Osteocyte (in vitro differentiated cells): ENCODE measurements around the gene KRT83. TPM values are rescaled to one million over a fixed set of nuclear protein-coding genes. Genes with fewer than 3 reads are reported as not detected.
A peak's percentile ranks its signal among the peaks of the same experiment; 100 is the strongest.
"Not testable (repeated sequence)": the region's sequence is repeated elsewhere in the genome, so short reads cannot be mapped to it uniquely, and the experiment has no call there.

ENCODE experiments used
- DNase-seq: peaks from one replicate; pipeline ENCODE4 v3.0.0; 2021; ENCODE audit warnings: mixed read lengths; ENCODE audit not compliant: unreplicated experiment; ENCODE audit errors: extremely low spot score
- H3K27ac Mint-ChIP-seq: one replicate; pipeline ENCODE4 v1.8.0; 2021; ENCODE audit warnings: mild to moderate bottlenecking, mixed read lengths; ENCODE audit not compliant: unreplicated experiment
- H3K27me3 Mint-ChIP-seq: one replicate; pipeline ENCODE4 v1.8.0; 2021; ENCODE audit warnings: mixed read lengths; ENCODE audit not compliant: unreplicated experiment
- H3K36me3 Mint-ChIP-seq: one replicate; pipeline ENCODE4 v1.8.0; 2021; ENCODE audit warnings: mixed read lengths; ENCODE audit not compliant: unreplicated experiment
- H3K4me1 Mint-ChIP-seq: one replicate; pipeline ENCODE4 v1.8.0; 2021; ENCODE audit warnings: mixed read lengths; ENCODE audit not compliant: unreplicated experiment
- H3K4me3 Mint-ChIP-seq: one replicate; pipeline ENCODE4 v1.8.0; 2021; ENCODE audit warnings: mild to moderate bottlenecking, moderate library complexity, mixed read lengths; ENCODE audit not compliant: unreplicated experiment
- H3K9me3 Mint-ChIP-seq: one replicate; pipeline ENCODE4 v1.8.0; 2021; ENCODE audit warnings: mixed read lengths; ENCODE audit not compliant: unreplicated experiment
- total RNA-seq: library from RNA; stranded (reverse); gene quantifications from 2 replicates; pipeline ENCODE4 v1.2.1, GENCODE V29; 2021
- TF ChIP-seq, protein P1 (sequence below): fragments of 200-600 bp; sonication (generic); IDR thresholded peaks from 2 replicates; pipeline ENCODE4 v1.5.0; 2021; ENCODE audit warnings: antibody characterized with exemption, mild to moderate bottlenecking, moderate library complexity

KRT83 gene
- total RNA-seq, 1 donor from 2014 or later: not detected

DNA sequence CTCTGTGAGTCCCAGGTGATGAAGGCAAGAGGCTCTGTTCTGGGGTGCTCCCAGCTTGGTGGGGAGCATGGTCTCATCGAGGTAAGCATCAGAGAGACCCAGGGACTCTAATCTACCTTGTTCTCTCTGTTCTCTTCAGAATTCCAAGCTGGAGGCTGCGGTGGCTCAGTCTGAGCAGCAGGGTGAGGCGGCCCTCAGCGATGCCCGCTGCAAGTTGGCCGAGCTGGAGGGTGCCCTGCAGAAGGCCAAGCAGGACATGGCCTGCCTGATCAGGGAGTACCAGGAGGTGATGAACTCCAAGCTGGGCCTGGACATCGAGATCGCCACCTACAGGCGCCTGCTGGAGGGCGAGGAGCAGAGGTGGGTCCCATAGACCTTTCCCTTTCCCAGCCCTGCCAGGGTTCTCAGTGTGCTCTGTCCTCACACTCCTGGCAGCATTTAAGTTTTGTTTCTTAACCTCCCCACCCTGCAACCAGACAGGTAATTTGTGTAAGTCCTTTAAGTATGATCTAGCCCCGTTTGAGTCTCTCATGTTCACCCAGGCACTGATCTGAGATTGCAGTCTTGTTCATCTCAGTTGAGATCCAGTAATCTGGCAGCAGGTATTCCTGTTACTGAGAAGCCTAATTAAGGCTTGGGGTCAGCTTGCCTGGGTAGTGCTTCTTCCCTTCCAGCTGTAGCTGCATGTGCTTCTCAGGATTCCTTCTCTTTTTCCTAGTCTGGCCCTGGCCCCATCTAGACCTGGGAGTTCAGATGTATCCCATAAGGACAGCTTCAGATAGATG is 15.1 kb downstream of the KRT83 start:
- H3K27ac Mint-ChIP-seq: no peak overlapping the region
- no peak for DNase-seq
- peaks cover 18% of the 10 kb centered on the region for H3K4me1 Mint-ChIP-seq
- H3K27me3 Mint-ChIP-seq: peaks cover 3% of the 10 kb centered on the region
- no peak overlapping the region for H3K4me3 Mint-ChIP-seq
- TF ChIP-seq, protein P1, sequence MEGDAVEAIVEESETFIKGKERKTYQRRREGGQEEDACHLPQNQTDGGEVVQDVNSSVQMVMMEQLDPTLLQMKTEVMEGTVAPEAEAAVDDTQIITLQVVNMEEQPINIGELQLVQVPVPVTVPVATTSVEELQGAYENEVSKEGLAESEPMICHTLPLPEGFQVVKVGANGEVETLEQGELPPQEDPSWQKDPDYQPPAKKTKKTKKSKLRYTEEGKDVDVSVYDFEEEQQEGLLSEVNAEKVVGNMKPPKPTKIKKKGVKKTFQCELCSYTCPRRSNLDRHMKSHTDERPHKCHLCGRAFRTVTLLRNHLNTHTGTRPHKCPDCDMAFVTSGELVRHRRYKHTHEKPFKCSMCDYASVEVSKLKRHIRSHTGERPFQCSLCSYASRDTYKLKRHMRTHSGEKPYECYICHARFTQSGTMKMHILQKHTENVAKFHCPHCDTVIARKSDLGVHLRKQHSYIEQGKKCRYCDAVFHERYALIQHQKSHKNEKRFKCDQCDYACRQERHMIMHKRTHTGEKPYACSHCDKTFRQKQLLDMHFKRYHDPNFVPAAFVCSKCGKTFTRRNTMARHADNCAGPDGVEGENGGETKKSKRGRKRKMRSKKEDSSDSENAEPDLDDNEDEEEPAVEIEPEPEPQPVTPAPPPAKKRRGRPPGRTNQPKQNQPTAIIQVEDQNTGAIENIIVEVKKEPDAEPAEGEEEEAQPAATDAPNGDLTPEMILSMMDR: peak; percentile 43
- no peaks in the 10 kb centered on the region for H3K9me3 Mint-ChIP-seq
- no peaks in the 10 kb centered on the region for H3K36me3 Mint-ChIP-seq

DNA sequence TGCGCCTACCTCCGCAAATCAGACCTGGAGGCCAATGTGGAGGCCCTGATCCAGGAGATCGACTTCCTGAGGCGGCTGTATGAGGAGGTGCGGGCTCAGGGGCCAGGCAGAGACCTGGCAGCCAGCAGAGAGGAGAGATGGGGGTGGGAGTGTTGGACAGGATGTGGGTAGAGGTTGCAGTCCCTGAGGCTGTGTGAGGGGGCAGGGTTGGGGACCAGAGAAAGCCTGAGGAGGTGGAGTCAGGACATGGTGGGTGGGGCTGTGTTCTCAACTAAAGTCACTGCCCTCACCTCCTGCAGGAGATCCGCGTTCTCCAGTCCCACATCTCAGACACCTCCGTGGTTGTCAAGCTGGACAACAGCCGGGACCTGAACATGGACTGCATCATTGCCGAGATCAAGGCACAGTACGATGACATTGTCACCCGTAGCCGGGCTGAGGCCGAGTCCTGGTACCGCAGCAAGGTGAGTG is 16.2 kb downstream of the KRT83 start:
- not testable (repeated sequence) for DNase-seq, H3K27ac Mint-ChIP-seq, H3K4me3 Mint-ChIP-seq

DNA sequence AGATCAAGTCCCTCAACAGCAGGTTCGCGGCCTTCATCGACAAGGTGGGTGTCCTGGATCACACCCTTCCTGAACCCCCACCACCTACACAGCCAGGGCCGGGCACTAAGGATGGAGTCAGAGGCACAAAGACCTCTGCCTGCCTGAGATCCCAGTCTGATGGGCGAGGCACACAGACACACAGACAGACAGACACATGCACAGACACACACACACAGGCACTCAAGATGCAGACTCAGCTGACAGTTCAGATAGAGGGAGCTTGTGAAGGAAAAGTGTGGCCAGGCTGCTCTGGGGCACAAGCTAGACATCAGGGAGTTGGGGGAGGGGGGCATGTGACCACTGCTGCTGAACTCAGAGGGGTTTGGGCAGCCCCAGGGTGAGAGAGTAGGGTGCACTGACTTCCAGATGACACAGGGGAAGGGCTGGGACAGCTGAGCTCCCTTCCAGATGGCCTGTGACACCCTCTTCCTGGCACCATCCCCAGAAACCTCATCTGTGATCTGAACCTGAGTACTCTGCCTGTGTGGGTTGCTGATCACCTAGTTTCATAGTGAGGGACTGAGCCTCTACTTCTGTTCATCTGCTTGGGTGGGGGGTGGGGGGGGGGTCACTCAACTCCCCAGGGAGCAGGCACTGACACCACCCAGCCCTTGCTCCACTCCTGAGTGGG is 18.8 kb downstream of the KRT83 start:
- H3K4me3 Mint-ChIP-seq, H3K27ac Mint-ChIP-seq, DNase-seq, H3K9me3 Mint-ChIP-seq, H3K36me3 Mint-ChIP-seq, H3K4me1 Mint-ChIP-seq: not testable (repeated sequence)
- H3K27me3 Mint-ChIP-seq: peaks cover 28% of the 10 kb centered on the region

More for the DNA sequence above, 16.2 kb downstream of the KRT83 start:
- not testable (repeated sequence) for H3K36me3 Mint-ChIP-seq, H3K9me3 Mint-ChIP-seq, H3K27me3 Mint-ChIP-seq
- H3K4me1 Mint-ChIP-seq: peaks cover 18% of the 10 kb centered on the region

DNA sequence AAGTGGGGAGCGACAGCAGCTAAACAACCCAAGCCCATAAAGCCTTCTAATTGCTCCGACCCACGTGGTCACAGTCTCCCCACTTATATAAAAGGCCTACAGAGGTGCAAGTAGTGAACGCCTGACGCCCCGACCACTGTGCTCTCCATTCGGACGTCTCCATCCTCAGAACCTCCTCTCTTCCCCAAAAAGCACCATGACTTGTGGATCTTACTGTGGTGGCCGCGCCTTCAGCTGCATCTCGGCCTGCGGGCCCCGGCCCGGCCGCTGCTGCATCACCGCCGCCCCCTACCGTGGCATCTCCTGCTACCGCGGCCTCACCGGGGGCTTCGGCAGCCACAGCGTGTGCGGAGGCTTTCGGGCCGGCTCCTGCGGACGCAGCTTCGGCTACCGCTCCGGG is 19.5 kb downstream of the KRT83 start:
- H3K4me3 Mint-ChIP-seq, H3K36me3 Mint-ChIP-seq, H3K9me3 Mint-ChIP-seq, H3K27ac Mint-ChIP-seq, DNase-seq, H3K4me1 Mint-ChIP-seq: not testable (repeated sequence)
- H3K27me3 Mint-ChIP-seq: peaks cover 34% of the 10 kb centered on the region

DNA sequence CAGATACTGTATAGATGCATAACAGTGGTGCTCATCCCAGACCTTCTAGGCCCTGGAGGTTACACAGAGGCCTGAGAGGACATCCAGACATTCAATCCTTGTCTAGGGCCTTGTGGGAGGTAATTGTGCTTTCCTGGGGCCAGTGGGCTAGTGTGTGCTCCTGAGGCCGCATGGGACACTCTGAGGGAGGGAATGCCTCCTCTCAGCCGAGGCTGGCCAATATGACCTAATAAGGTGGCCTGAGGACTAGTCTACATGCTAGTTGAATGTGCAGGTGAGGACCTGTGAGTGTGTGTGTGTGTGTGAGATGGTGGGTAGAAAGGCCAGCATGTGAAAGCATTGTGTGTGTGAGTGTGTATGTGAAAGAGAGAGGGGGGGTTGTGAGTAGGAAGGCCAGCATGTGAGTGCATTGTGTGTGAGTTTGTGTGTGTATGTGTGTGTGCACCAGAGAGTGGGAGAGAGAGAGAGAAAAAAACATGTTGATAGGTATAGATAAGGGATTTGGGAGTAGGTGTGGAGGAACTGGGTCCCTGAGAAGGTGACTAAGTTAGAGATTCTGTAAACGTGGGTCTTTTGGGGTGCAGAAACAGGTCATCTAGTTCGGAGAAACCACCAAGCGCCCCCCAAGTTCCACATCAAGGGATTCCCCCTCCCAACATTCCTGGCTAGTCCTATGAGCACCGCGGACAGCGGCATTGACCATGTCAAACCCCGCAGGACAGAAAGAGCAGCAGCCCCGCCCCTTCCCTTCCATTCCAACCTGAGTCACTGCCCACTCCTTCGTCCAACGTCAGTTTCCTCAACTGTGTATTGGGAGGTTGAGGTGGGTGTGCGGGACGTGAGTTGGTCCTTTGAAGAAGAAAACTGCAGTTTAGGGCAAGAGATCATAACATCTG is 20.2 kb downstream of the KRT83 start:
- H3K27me3 Mint-ChIP-seq: peaks cover 36% of the 10 kb centered on the region
- no peak overlapping the region for H3K27ac Mint-ChIP-seq
- H3K4me1 Mint-ChIP-seq: peaks cover 9% of the 10 kb centered on the region
- TF ChIP-seq, protein P1: no peak
- no peaks in the 10 kb centered on the region for H3K36me3 Mint-ChIP-seq
- no peak for DNase-seq
- no peak overlapping the region for H3K4me3 Mint-ChIP-seq
- no peaks in the 10 kb centered on the region for H3K9me3 Mint-ChIP-seq

DNA sequence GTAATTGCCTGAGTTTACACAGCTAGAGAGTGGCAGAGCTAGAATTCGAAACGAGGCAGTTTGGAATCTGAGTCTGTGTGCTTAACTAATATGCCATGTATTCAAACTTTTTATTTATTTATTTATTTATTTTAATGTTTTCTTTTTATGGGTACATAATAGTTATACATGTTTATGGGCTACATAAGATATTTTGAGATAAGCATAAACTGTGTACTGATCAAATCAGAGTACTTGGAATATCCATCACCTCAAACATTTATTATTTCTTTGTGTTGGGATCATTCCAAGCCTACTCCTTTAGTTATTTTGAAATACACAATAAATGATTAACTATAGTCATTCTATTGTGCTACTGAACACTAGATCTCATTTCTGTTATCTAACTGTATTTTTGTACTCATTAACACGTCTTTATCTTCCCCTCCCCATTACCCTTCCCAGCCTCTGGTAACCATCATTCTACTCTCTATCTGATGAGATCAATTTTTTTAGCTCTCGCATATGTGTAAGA is 22.5 kb downstream of the KRT83 start:
- no peak for DNase-seq
- H3K9me3 Mint-ChIP-seq: no peaks in the 10 kb centered on the region
- H3K4me1 Mint-ChIP-seq: no peaks in the 10 kb centered on the region
- no peak overlapping the region for H3K4me3 Mint-ChIP-seq
- TF ChIP-seq, protein P1: no peak
- H3K36me3 Mint-ChIP-seq: no peaks in the 10 kb centered on the region
- no peak overlapping the region for H3K27ac Mint-ChIP-seq
- H3K27me3 Mint-ChIP-seq: peaks cover 52% of the 10 kb centered on the region
